ENCODE data around the gene RIN3.

Gene RIN3

DNA sequence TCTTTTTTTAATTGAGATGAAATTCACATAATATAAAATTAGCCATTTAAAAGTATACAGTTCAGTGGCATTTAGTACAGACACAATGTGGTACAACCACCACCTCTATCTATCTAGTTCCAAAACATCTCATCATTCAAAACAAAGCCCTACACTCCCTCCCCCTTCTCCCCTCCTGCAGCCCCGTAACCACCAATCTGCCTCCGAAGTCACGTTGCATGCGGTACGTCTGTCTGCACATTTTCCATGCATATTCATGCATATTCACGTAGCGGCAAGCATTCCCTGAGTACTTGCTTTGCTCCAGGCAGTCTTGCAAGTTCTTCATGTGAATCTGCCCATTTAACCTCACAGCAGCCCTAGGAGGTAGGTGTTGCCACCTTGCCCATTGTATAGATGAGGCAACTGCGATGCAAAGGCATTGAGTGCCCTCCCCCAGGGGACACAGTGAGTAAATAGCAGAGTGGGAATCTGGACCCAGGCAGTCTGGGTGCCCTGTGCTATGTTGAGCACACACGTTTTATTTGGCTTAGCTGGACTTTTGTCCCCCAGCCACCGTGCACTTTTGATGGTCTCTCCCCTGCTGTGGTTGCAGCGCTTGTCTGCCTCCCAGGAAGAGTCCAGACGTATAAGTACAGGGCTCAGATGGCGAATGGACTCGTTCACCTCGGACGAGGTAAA lies 43.4 kb downstream of the RIN3 start:
- no peak for DNase-seq (ENCODE audit: low read depth, low spot score)

DNA sequence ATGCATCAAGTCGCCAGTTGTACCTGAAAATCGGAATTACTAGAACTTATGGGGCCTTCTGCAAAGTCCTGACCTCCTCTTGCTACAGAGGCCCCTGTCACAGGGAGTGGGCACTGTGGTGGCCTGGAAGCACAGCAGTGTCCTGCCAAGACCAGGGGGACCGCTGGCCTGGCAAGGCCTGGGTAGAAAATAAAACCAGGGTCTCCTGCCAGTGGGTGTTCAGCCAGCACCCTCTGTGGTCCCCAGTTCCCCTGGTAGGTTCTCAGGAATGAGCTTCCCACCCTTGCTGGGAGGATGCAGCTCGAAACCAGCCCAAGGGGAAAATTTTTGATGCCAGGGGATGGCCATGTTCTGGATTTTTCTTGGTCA lies 43.9 kb downstream of the RIN3 start:
- DNase-seq (ENCODE audit: low read depth, low spot score) = no peak

DNA sequence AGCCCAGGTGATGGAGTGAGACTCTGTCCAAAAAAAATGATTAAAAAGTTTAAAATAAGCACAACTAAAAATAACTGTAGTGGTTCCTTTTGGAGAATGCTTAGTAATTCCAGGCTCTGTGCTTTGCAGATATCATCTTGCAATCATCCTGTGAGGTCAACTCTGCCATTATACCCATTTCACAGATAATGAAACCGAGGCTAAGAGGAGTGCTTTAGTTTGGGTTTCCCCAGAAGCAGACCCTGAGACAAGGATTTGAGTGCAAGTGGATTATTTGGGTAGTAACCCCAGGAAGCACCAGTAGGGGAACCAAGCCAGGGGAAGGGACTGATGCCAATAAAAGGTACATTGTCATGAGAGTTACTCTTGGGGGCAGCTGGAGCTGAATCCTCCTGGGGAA lies 44.7 kb downstream of the RIN3 start:
- no peak for DNase-seq (ENCODE audit: low read depth, low spot score)

DNA sequence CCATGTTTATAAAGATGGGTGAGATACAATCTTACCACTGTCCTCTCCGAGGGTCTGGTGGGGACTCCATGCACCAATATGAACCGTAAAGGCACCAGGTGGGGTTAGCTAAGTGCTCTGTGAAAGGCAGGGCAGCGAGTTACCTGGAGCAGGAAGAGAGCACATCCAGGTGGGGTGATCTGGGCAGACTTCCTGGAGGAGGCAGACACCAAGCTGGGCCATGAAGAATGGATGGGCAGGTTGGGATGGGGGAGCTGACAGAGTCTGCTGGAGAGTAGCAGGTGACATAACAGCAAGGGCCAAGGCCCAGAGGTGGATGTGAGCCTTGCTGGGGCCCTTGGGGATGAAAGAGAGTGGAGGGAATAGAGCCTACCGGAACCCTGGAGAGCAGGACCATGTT lies 45.9 kb downstream of the RIN3 start:
- no peak for DNase-seq (ENCODE audit: low read depth, low spot score)

DNA sequence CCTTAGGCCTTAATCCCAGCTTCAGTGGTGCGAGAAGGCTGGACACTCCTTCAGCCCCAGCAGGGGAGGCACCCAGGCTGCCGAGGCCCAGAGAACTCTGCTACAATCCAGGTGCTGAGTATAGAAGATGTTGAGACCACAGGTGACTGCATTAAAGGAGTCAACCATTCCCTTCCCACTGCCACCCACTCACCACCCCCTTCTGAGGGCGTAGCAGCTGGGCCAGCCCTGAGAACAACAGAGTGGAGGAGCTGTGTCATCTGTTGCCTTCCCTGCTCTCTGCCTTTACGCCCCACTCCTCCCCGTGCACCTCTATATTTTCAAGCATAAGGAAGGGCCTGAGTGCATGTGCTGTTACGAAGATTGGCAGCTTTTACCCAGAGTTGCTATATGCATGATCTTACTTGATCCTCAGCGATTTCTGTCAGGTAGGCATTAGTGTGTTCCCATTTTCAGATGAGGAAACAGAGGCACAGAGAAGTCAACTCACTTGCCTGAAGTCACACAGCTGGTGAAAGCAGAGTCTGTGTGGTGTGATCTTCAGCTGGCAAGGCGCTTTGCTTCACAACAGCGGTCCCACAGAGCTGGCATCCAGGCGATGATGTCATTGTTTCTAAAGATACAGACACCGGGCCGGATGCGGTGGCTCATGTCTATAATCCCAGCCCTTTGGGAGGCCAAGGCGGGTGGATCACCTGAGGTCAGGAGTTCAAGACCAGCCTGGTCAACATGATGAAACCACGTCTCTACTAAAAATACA lies 46.7 kb downstream of the RIN3 start:
- no peak for DNase-seq (ENCODE audit: low read depth, low spot score)

DNA sequence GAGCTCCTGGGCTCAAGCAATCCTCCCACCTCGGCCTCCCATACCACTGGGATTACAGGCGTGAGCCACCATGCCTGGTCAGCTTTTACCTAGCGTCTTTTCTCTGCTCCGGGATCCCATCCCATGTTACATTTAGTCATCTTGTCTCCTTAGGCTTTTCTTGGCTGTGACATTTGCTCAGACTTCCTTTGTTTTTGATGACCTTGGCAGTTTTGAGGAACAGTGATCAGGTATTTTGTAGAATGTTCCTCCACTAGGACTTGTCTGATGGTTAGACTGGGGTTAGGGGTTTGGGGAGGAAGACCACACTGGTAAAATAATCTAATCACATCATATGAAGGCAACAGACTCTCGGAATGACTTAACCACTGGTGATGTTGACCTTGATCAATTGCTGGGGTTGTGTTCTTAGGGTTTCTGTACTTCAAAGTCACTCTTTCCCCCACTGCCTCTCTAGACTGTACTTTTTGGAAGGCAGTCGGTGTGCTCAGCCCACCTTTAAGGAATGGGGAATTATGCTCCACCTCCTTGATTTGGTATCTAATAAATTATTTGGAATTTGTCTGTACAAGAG lies 48.4 kb downstream of the RIN3 start:
- DNase-seq (ENCODE audit: low read depth, low spot score) = no peak

DNA sequence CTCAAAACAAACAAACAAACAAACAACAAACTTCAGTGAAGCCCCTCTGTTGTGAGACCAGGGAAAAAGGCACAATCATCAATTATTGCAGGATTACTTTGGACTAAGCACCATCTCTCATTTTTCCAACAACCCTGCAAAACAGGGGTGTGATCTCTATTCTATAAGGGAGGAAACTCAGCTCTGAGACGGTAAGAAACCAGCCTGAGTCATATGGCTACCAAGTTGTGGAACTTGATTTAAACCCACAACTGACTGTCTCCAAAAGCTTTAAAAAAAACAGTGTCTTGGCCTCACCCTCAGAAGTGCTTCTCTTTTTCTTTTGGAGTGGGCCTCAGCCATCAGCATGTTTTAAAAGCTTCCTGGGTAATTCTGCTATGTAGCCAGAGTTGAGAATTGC lies 49.8 kb downstream of the RIN3 start:
- DNase-seq (ENCODE audit: low read depth, low spot score) = no peak

DNA sequence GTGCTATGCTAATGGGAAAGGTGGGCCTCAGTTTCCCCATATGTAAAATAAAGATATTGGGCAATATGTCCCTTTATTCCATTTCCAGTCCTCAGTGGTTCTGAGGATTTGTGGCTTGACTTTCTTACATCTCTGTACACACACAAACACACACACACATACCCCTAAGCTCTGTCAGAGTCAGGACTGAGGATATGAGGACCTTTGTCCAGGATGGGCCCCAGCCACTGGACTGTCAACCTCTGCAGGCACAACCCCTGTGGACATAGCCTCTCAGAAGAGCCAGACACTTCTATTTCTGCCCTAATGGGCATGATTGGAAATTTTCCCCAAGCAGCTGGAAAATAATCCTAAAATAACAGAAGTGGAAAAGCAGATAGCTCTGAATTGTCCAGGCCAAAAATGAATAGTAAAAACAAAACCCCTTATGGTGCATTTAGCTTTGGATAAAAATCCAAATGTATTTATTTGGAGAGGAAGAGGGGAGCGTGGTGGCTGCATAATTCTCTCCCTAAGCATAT lies 50.2 kb downstream of the RIN3 start:
- DNase-seq (ENCODE audit: low read depth, low spot score) = no peak

DNA sequence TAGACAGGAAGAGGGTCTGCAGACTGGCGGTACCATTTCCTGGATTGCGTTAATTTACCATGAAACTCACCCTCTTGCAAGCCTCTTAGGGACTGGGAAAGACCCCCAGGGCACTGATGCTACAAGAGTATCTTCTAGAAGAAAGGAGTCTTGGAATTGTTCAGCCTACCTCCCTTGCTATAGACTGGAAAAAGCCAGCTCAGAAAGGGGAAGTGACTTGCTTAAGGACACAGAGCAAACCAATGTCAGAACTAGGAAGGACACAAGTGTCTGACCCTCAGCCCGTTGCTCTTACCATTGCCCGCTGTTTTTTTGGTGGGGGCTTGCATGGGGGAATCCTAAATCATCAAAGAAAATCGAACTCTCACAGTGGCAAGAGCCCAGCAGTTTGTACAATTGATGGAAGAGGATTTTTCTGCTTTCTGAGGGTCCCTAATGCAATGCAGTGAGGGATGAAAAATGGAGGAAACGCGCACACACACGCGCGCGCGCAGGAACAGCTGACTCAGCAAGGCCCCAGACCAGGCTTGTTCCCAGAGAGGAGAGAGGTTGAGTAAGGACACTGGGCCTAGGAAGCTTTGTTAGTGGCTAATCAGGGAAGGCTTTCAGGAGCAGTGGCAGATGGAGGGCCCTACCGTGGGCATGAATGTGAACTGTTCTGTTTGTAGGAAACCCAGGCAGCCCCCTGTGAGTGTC lies 50.9 kb downstream of the RIN3 start:
- DNase-seq (ENCODE audit: low read depth, low spot score) = no peak

DNA sequence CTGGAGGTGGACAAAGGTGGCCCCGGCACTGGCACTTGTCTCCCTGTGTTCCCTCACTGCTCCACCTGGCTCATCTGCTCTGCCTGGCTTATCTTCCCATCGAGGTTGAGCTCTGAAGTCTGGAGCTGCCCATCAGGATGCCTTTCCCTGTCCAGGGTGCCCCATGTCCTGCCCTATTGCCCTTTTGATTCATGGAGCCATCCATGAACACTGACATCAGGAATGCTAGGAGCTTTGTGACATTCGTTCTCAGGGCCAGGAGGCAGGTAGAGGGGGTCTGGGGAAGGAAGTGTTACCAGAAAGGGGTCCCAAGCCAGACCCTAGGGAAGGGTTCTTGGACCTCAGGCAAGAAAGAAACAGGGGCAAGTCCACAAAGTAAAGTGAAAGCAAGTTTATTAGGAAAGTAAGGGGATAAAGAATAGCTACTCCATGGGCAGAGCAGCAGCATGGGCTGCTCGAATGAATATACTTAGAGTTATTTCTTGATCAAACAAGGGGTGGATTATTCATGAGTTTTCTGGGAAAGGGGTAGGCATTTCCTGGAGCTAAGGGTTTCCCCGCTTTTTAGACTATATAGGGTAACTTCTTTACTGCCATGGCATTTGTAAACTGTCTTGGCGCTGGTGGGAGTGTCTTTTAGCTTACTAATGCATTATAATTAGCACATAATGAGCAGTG lies 51.6 kb downstream of the RIN3 start:
- no peak for DNase-seq (ENCODE audit: low read depth, low spot score)

DNA sequence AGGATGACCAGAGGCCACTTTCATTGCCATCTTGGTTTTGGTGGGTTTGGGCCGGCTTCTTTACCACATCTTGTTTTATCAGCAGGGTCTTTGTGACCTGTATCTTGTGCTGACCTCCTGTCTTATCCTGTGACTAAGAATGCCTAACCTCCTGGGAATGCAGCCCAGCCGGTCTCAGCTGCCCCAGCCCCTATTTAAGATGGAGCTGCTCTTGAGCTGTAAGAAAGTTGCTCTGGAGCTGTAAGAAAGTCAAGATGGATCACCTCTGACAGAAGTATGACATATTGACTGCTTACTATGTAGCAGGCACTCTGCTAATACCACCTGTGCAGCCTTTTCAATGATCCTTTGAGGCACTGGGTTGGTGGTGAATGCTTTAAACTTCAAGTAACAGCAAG lies 52.1 kb downstream of the RIN3 start:
- no peak for DNase-seq (ENCODE audit: low read depth, low spot score)

DNA sequence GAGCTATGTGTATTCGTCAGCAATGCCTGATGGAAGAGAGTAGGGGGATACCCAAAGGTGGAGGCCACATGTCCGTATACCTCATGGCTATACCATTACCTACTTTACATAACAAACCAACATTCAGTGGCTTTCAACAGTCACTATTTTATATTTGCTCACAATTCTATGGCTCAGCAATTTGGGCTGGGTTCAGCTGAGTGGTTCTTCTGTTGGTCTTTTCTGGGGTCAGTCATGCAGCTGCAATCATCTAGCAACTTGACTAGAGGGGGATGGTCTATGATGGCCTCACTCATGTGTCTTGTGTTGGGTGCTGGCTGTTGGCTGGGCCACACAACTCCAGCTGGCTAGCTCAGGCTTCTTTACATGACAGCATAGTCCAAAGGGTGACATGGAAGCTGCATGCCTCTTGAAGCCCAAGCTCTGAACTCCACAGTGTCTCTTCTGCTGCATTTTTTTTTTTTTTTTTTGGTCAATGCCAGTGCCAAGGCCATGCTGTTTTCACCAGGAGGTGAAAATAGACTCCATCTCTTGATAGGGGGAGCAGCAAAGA lies 53.7 kb downstream of the RIN3 start:
- DNase-seq (ENCODE audit: low read depth, low spot score) = no peak

DNA sequence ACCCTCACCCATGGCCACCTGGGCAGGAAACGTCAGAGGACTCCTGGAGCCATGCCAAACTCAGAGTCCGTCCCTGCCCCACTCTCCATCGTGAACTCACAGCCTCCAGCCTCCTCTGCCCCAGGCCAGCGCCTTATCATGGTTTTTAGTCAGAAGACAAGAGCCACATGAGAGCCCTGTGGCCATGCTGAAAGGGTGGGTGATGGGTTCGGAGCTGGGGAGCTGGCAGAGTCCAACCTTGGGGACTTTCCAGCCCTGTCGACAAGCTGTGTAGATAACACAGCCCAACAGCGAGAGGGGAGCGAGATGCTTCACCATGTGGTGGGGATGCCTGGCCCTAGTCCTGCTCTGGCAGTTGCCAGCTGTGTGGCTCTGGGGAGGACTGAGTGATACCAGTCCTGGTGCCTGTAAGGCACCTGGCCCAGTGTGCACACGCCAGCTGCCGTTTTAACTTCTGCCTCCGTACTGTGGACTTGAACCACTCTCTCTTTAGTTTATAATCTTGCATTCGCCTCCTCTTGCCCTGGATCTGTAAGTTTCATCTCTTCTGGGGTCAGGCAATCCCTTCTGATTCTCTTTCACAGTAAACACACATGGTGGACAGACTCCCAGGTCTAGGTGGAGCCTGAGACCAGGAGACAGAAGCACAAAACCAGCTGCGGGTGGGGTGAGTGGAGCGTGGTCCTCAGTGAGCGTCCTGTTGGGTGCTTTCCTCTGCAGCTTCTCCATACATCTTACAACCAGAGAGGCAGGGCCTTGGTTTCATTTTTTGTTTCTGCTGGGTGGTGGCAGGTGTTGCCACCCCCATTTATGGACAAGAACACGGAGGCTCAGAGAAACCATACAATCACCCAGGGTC lies 55.3 kb downstream of the RIN3 start:
- DNase-seq (ENCODE audit: low read depth, low spot score) = no peak

DNA sequence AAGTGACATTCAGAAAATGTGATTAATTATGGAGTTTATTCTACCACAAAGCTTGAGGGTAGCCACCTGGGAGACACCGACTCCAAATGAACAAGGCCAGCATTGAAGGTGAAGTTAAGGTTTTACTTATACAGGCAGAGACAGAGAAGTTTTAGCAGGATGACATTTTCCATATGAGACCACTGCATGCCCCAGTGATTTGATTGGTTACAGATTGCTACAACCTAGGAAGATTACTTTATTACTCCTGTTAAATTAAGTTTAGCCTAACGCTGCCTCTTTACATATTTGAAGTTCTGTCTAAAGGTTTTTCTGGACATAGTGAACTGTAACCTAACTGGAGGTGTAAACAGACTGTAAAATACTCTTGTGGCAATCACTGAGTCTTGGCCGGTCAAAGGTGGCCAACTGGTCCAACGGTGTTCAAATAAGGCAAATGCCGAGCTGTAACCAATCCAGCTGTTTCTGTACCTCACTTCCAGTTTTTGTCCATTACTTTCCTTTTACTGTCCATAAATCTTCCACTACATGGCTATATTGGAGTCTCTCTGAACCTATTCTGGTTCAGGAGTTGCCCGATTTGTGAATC lies 57.2 kb downstream of the RIN3 start:
- no peak for DNase-seq (ENCODE audit: low read depth, low spot score)

DNA sequence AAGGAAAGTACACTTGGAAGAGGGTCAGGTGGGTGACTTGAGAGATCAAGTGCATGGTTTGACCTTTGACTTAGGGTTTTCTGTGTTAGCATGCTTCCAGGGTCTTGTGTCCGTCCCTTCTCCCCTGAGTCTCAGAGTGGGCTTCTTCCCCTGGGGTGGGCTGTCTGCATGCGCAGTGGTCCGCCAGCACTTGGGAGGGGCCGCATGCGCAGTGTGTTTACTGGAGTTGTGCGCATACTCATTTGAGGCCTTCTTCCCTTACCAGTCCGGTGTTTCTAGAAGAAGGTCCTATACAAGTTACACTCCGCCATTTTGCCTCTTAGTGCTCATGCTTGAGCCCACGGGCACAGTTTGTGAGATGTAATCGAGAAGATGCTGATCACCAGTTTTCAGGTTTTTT lies 58.5 kb downstream of the RIN3 start:
- DNase-seq (ENCODE audit: low read depth, low spot score) = no peak

DNA sequence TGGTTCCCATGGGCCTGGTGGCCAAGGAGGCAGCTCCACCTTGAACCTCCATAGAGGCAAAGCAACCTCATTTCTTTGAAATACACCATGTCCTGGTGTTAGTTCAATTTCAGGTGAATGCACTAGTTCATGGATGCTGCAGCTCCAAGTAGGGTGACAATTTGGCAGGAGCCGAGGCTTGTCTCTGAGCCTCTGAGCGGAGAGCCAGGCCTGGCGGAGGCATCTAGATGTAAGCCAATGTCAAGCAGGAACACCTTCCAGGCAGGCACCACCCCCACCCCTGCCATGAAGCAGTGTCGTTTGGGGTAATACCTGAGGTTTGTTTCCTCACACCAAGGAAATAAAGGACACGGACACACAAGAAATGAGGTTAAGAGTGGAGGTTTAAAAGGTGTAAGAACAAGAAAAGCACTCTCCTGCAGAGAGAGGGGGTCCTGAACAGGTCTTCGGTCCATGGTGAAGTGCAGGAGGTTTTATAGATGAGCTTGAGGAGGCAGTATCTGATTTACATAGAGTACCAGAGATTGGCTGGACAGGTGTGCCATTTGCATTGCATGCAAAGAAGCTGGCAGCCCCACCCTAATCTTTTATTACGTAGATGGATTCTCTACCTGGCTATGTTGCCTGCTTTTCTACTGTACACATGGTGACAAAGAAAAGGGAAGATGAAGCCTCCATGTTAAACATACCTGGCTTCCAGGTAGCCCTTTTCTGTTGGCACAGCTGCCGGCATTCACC lies 60.3 kb downstream of the RIN3 start:
- DNase-seq (ENCODE audit: low read depth, low spot score) = no peak

DNA sequence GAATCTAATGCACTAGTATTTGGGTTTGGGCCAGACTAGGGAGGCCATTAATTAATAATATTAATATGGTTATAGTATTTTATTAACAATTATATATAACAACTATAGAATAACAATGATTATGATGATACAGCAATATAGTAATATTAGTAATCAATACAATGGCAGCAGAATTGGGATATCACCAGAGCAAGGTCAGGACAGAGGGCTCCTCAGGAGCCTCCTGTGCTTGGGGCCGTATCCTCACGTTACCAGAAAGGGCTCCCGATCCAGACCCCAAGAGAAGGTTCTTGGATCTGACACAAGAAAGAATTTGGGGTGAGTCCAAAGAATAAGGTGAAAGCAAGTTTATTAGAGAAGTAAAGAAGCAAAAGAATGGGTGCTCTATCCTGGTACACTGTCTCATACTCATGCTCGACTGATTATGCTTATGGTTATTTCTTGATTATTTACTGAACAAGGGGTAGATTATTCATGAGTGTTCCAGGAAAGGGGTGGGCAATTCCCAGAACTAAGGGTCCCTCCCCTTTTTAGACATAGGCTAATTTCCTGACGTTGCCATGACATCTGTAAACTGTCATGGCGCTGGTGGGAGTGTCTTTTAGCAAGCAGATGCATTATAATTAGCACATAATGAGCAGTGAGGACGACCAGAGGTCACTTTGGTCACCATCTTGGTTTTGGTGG lies 61.6 kb downstream of the RIN3 start:
- DNase-seq (ENCODE audit: low read depth, low spot score) = no peak

DNA sequence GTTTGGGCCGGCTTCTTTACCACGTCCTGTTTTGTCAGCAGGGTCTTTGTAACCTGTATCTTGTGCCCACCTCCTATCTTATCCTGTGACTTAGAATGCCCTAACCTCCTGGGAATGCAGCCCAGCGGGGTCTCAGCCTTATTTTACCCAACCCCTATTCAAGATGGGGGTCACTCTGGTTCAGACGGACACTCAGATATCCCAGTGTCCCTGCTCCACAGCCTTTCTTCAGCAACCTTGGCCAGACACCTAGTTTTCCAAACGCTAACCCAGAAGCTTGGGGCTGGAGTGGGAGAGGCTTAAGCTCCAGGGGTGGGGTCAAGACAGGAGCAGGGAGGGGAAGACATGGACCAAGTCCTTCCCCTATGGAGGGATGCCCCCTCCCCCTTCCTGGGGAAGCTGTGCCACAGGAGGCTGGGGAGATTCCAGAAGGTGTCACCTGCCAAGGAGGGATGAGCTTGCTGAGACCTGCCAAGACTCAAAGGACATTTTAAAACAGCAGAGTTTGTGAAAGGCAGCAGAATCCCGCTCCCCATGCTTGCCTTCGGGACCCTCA lies 62.2 kb downstream of the RIN3 start:
- DNase-seq (ENCODE audit: low read depth, low spot score) = no peak

DNA sequence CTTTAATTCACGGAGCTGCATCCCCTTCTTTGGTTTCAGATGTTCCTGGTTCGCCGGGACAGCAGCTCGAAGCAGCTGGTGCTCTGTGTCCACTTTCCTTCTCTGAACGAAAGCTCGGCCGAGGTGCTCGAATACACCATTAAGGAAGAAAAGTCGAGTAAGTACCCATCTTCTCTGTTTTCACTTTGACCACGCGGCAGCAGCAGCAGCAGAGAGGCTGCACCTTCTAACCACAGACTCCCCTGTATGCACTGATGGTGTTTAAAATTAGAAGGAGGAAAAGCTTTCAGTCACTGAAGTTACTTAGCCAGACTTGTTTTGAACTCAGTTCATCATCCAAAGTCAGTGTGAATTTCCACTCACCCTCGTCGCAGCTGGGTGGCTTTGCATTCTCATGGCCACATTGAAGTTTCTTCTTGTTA lies 63.8 kb downstream of the RIN3 start:
- DNase-seq (ENCODE audit: low read depth, low spot score) = no peak
